MCF 10A (cell line): ENCODE measurements around the gene SYT17. TPM values are rescaled to one million over a fixed set of nuclear protein-coding genes. Genes with fewer than 3 reads are reported as not detected.

ENCODE experiments used
- BruUV-seq: library from RNA; stranded (reverse); fragments of 400-500 nt; replicated peaks from 2 replicates; lab custom pipeline; 2021; lab: Mats Ljungman, UMichigan
- CTCF ChIA-PET: fragments of 300-600 bp; sonication (Branson Sonifier 250); formaldehyde crosslinking; extraction: SDS; loops from one replicate; lab custom pipeline; 2021; ENCODE audit warnings: antibody characterized with exemption, inconsistent platforms; lab: Yijun Ruan, JAX
- POLR2A ChIA-PET: fragments of 300-600, 350-650 bp; sonication (Branson Sonifier 250); formaldehyde crosslinking; extraction: SDS; loops from one replicate; lab custom pipeline; 2020; ENCODE audit warnings: antibody characterized with exemption, inconsistent platforms; lab: Yijun Ruan, JAX
- DNase-seq: peaks from one replicate; pipeline ENCODE4 v3.0.0-alpha.2; 2018; ENCODE audit not compliant: unreplicated experiment
- H3K27ac Mint-ChIP-seq: one replicate; pipeline ENCODE4 v1.8.0; 2022; ENCODE audit warnings: mild to moderate bottlenecking, low read depth, mixed read lengths; ENCODE audit not compliant: unreplicated experiment
- H3K27me3 Mint-ChIP-seq: one replicate; pipeline ENCODE4 v1.8.0; 2022; ENCODE audit warnings: mixed read lengths; ENCODE audit not compliant: insufficient read depth, unreplicated experiment
- H3K36me3 Mint-ChIP-seq: one replicate; pipeline ENCODE4 v1.8.0; 2022; ENCODE audit warnings: mild to moderate bottlenecking, moderate library complexity, mixed read lengths; ENCODE audit not compliant: insufficient read depth, unreplicated experiment
- H3K4me1 Mint-ChIP-seq: one replicate; pipeline ENCODE4 v1.8.0; 2022; ENCODE audit warnings: mixed read lengths; ENCODE audit not compliant: insufficient read depth, unreplicated experiment
- H3K4me3 Mint-ChIP-seq: one replicate; pipeline ENCODE4 v1.8.0; 2022; ENCODE audit warnings: mild to moderate bottlenecking, moderate library complexity, mixed read lengths; ENCODE audit not compliant: unreplicated experiment
- H3K9me3 Mint-ChIP-seq: one replicate; pipeline ENCODE4 v1.8.0; 2022; ENCODE audit warnings: mixed read lengths; ENCODE audit not compliant: unreplicated experiment
- CTCF ChIP-seq: fragments of 200-600 bp; IDR thresholded peaks from one replicate; pipeline ENCODE4 v1.8.0; 2022; ENCODE audit warnings: antibody characterized with exemption, mild to moderate bottlenecking; ENCODE audit not compliant: unreplicated experiment
- intact Hi-C: fragments of 100-400 bp; cut with micrococcal nuclease; formaldehyde crosslinking; loops from 2 replicates; pipeline ENCODE4 v1.14.1; 2022
- total RNA-seq: library from RNA; stranded (reverse); gene quantifications from 2 replicates; pipeline ENCODE4 v1.2.3, GENCODE V29; 2022

SYT17 gene
- total RNA-seq, 1 experiment from 2014 or later = not detected

- no peaks in the 10 kb centered on the region for H3K9me3 Mint-ChIP-seq
- H3K27me3 Mint-ChIP-seq = no peaks in the 10 kb centered on the region
- no peak overlapping the region for H3K4me3 Mint-ChIP-seq
- H3K4me1 Mint-ChIP-seq = no peaks in the 10 kb centered on the region
- no peak overlapping the region for H3K27ac Mint-ChIP-seq
- no peaks in the 10 kb centered on the region for H3K36me3 Mint-ChIP-seq
- no peak for TF ChIP-seq CTCF
- no TSS peak for BruUV-seq
- DNase-seq = no peak
- CTCF ChIA-PET = interaction anchor here (0.8 to 1.5 kb wide), 4 partner anchors 37 to 329 kb away, joined by 3 to 4 read pairs (median 4); no protein-coding TSS in a partner anchor
- POLR2A ChIA-PET = interaction anchor here (0.7 kb wide), 1 partner anchor 80 kb away, joined by 3 read pairs; no protein-coding TSS in a partner anchor
- intact Hi-C loops = loop anchor here (1.0 kb wide), 1 partner anchor 94 kb away; no protein-coding TSS in a partner anchor
Observed at GRCh38 chr16:19180741-19181140, 12.7 kb downstream of the SYT17 start.

DNA sequence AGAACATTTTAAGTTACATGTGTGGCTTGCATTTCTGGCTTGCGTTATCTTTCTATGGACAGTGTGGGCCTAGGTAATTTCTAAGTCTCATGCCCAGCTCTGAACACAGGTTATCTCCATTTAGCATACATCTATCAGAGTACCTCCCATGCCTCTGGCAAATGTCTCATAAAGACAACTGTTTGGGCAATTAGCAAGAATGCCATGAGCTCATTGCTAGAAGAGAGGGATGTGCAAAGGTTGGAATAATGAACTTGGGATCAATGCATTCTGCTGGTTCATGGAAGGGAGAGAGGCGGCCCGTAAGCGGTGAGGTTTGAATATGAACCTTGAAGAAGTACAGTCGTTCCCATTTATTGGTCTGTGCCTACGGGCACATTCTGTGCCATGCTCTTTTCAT, 14.4 kb downstream of the SYT17 start:
- Mint-ChIP-seq H3K4me1 (no peaks in the 10 kb centered on the region), H3K27ac (no peak overlapping the region), H3K9me3 (no peaks in the 10 kb centered on the region), H3K27me3 (no peaks in the 10 kb centered on the region), H3K36me3 (no peaks in the 10 kb centered on the region), H3K4me3 (no peak overlapping the region)
- ChIA-PET POLR2A (no interaction called here), CTCF (interaction anchor here (1.0 to 1.9 kb wide), 2 partner anchors 68 to 96 kb away, joined by 4 to 5 read pairs; no protein-coding TSS in a partner anchor)
- intact Hi-C loops = no loop called here
- TF ChIP-seq CTCF = no peak
- no peak for DNase-seq
- BruUV-seq = no TSS peak

DNA sequence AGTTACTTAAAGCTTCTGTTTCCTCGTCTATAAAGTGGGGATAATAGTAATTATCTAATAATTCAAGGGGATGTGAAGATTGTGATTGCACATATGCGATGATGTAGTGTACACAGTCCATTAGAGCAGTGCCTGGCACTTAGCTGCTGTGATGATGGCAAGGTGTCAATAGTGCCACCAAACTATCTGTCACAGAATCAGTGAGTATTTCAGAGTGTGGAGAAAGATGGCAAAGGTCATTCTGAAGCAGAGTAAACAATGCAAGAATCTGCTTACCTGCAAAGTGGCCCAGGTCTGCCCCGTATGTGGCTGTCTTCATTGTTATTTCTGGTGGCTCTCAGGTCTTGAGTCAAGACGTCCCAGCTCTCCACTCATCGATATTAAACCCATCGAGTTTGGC, 15.1 kb downstream of the SYT17 start:
- no peaks in the 10 kb centered on the region for H3K36me3 Mint-ChIP-seq
- ChIA-PET CTCF (interaction anchor here (0.7 to 1.9 kb wide), 3 partner anchors 11 to 96 kb away, joined by 3 to 5 read pairs (median 4); no protein-coding TSS in a partner anchor), POLR2A (no interaction called here)
- H3K27ac Mint-ChIP-seq = no peak overlapping the region
- no peak for DNase-seq
- H3K4me1 Mint-ChIP-seq = no peaks in the 10 kb centered on the region
- intact Hi-C loops = no loop called here
- no TSS peak for BruUV-seq
- no peaks in the 10 kb centered on the region for H3K9me3 Mint-ChIP-seq
- no peaks in the 10 kb centered on the region for H3K27me3 Mint-ChIP-seq
- TF ChIP-seq CTCF = no peak
- no peak overlapping the region for H3K4me3 Mint-ChIP-seq

DNA sequence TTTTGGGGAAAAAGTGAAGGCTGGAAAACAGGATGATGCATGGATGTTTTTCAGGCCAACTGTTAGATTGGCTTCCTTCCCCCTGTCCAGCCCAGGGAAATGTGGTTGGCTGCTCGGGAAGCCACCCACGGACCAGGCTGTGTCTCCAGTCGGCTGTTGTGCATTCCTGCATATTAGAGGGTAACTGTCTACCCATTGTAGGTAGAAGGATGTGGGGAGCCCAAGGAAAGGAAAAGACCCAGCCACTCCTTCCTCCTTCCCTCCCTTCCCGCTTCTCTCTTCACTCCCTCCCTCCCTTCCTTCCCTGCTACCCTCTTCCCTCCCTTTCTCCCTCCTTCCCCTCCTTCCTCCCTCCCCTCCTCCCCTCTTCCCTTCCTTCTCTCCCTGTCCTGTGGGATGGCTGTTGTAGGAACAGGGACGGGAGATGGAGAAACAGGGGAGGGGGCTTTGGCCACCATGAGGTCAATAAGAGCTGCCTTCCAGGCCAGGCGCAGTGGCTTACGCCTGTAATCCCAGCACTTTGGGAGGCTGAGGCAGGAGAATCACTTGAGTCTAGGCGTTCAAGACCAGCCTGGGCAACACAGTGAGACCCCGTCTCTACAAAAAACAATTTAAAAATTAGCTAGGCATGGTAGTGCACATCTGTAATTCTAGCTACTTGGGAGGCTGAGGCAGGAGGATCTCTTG, 16.9 kb downstream of the SYT17 start:
- Mint-ChIP-seq H3K27me3 (no peaks in the 10 kb centered on the region), H3K4me1 (no peaks in the 10 kb centered on the region), H3K27ac (no peak overlapping the region), H3K9me3 (no peaks in the 10 kb centered on the region), H3K4me3 (no peak overlapping the region), H3K36me3 (no peaks in the 10 kb centered on the region)
- intact Hi-C loops = no loop called here
- DNase-seq = no peak
- TF ChIP-seq CTCF = no peak
- POLR2A ChIA-PET = interaction anchor here (0.7 kb wide), 1 partner anchor 66 kb away, joined by 3 read pairs; no protein-coding TSS in a partner anchor
- CTCF ChIA-PET = interaction anchor here (0.6 to 0.7 kb wide), 4 partner anchors 19 to 190 kb away, joined by 3 read pairs; no protein-coding TSS in a partner anchor
- no TSS peak for BruUV-seq
